Tibial artery (tissue), 4 donors: ENCODE data around the gene DPYSL5.

ENCODE experiments used
- DNase-seq, 2 donors: peaks; one replicate each; pipeline ENCODE4 v3.0.0-alpha.2; 2019
- H3K27ac ChIP-seq, 2 donors: fragments of 200-600 bp; sonication (generic) in 1 of 2; 1 replicate in 1 of 2; 2 replicates in 1 of 2; pipeline ENCODE4 v1.5.1; 2018 to 2019; ENCODE audit warnings: mild to moderate bottlenecking in 1 of 2
- H3K27me3 ChIP-seq, 2 donors: fragments of 200-600 bp; sonication (generic) in 1 of 2; one replicate each; pipeline versions ENCODE4 v1.5.1 to v1.6.0; 2016 to 2019
- H3K36me3 ChIP-seq, 3 donors: fragments of 200-600 bp; sonication (generic) in 2 of 3; one replicate each; pipeline ENCODE4 v1.5.1; 2016 to 2019; ENCODE audit warnings: mild to moderate bottlenecking in 2 of 3
- H3K4me1 ChIP-seq, 4 donors: fragments of 200-600 bp; sonication (generic) in 2 of 4; 1 replicate in 3 of 4; 2 replicates in 1 of 4; pipeline ENCODE4 v1.5.1; 2016 to 2019
- H3K4me3 ChIP-seq, 2 donors: fragments of 200-600 bp; sonication (generic) in 1 of 2; 1 replicate in 1 of 2; 2 replicates in 1 of 2; pipeline ENCODE4 v1.5.1; 2018 to 2019; ENCODE audit warnings: mild to moderate bottlenecking in 2 of 2
- H3K9me3 ChIP-seq, 3 donors: fragments of 200-600 bp; sonication (generic) in 1 of 3; one replicate each; pipeline ENCODE4 v1.5.1; 2016 to 2019
- CTCF ChIP-seq, 2 experiments: fragments of 200-600 bp in 1 of 2; fragments of 450-650 bp in 1 of 2; IDR thresholded peaks; one replicate each; pipeline ENCODE4 v1.5.1; 2017 to 2019; ENCODE audit warnings: antibody characterized with exemption in 2 of 2, mild to moderate bottlenecking in 1 of 2, moderate library complexity in 1 of 2
- intact Hi-C: fragments of 100-400 bp; cut with DNase I; formaldehyde crosslinking; loops from one replicate; pipeline ENCODE4 v1.15.0; 2023; ENCODE audit warnings: low total_unique reads

DPYSL5 gene

GRCh38 chr2:26847307-26847654 lies 651 bp upstream of the DPYSL5 start:
- Histone ChIP-seq H3K4me1 (peaks cover 0 to 41% (median 35%) of the 10 kb centered on the region in 4 donors), H3K36me3 (no peaks in the 10 kb centered on the region), H3K27me3 (peaks cover 7 to 86% of the 10 kb centered on the region in 2 donors), H3K4me3 (peak overlapping the region; percentile 2 to 45), H3K27ac (no peak overlapping the region), H3K9me3 (no peaks in the 10 kb centered on the region)
- intact Hi-C loops = loop anchor here (5.0 kb wide), 1 partner anchor 95 kb away; no protein-coding TSS in a partner anchor
- TF ChIP-seq CTCF (IDR thresholded peaks at IDR 0.05) = no peak
- no peak for DNase-seq

- Histone ChIP-seq H3K27ac (no peak overlapping the region), H3K36me3 (no peaks in the 10 kb centered on the region), H3K4me3 (peak overlapping the region; percentile 12 to 45), H3K4me1 (peaks cover 0 to 41% (median 35%) of the 10 kb centered on the region in 4 donors), H3K27me3 (peaks cover 7 to 76% of the 10 kb centered on the region in 2 donors), H3K9me3 (no peaks in the 10 kb centered on the region)
- no peak for DNase-seq
- intact Hi-C loops = loop anchor here (5.0 kb wide), 1 partner anchor 94 kb away; no protein-coding TSS in a partner anchor
- no peak for TF ChIP-seq CTCF (IDR thresholded peaks at IDR 0.05)
Observed at GRCh38 chr2:26848336-26849055, 564 bp downstream of the DPYSL5 start.

- H3K4me3 ChIP-seq = peak overlapping the region; percentile 12 to 45
- H3K4me1 ChIP-seq = peaks cover 0 to 41% (median 35%) of the 10 kb centered on the region in 4 donors
- H3K36me3 ChIP-seq = no peaks in the 10 kb centered on the region
- no peaks in the 10 kb centered on the region for H3K9me3 ChIP-seq
- peaks cover 7 to 72% of the 10 kb centered on the region in 2 donors for H3K27me3 ChIP-seq
- no peak overlapping the region for H3K27ac ChIP-seq
- no peak for DNase-seq
- intact Hi-C loops = loop anchor here (5.0 kb wide), 1 partner anchor 93 kb away; no protein-coding TSS in a partner anchor
- TF ChIP-seq CTCF (IDR thresholded peaks at IDR 0.05) = no peak
Observed at GRCh38 chr2:26849056-26849999, 1.4 kb downstream of the DPYSL5 start.

- H3K36me3 ChIP-seq = no peaks in the 10 kb centered on the region
- H3K9me3 ChIP-seq = no peaks in the 10 kb centered on the region
- H3K27me3 ChIP-seq = peaks cover 7 to 70% of the 10 kb centered on the region in 2 donors
- intact Hi-C loops = loop anchor here (5.0 kb wide), 1 partner anchor 92 kb away; no protein-coding TSS in a partner anchor
- no peak overlapping the region for H3K4me3 ChIP-seq
- no peak overlapping the region for H3K27ac ChIP-seq
- DNase-seq = no peak
- TF ChIP-seq CTCF (IDR thresholded peaks at IDR 0.05) = no peak
- H3K4me1 ChIP-seq = peaks cover 0 to 41% (median 35%) of the 10 kb centered on the region in 4 donors
Observed at GRCh38 chr2:26850000-26850431, 2.1 kb downstream of the DPYSL5 start.

GRCh38 chr2:26850505-26850904 lies 2.6 kb downstream of the DPYSL5 start:
- no peak overlapping the region for H3K4me3 ChIP-seq
- DNase-seq = no peak
- no peak for TF ChIP-seq CTCF (IDR thresholded peaks at IDR 0.05)
- no peaks in the 10 kb centered on the region for H3K36me3 ChIP-seq
- peaks cover 0 to 41% (median 35%) of the 10 kb centered on the region in 4 donors for H3K4me1 ChIP-seq
- H3K27me3 ChIP-seq = peaks cover 7 to 68% of the 10 kb centered on the region in 2 donors
- H3K27ac ChIP-seq = no peak overlapping the region
- intact Hi-C loops = no loop called here
- no peaks in the 10 kb centered on the region for H3K9me3 ChIP-seq
